HepG2 (cell line): ENCODE results near the gene FREM3. TPM values are rescaled to one million over a fixed set of nuclear protein-coding genes. Genes with fewer than 3 reads are reported as not detected.

ENCODE experiments used
- ATAC-seq: fragments of 200-7000 bp; cut with Tn5 transposase; 3 replicates; pipeline ENCODE4 v1.9.1; 2020; ENCODE audit warnings: mild to moderate bottlenecking, moderate library complexity
- BruUV-seq: library from RNA; stranded (reverse); fragments of 400-500 nt; replicated peaks from 2 replicates; lab custom pipeline; 2021; lab: Mats Ljungman, UMichigan
- CTCF ChIA-PET: fragments of 300-600 bp; formaldehyde crosslinking; extraction: SDS; loops from one replicate; lab custom pipeline; 2021; ENCODE audit warnings: low total read pairs, inconsistent platforms, low intra/inter-chr PET ratio; lab: Yijun Ruan, JAX
- POLR2A ChIA-PET: fragments of 350-600 bp; sonication (Branson Sonifier 250); formaldehyde crosslinking; loops from one replicate; lab custom pipeline; 2020; ENCODE audit warnings: antibody characterized with exemption, inconsistent platforms; lab: Yijun Ruan, JAX
- DNase-seq: peaks from one replicate; pipeline ENCODE4 v3.0.0-alpha.2; 2015; ENCODE audit warnings: low spot score
- FAIRE-seq: peaks from 3 replicates; lab custom pipeline; 2011; peaks lifted over from hg19 to GRCh38; lab: Jason Lieb, UNC
- H2AFZ ChIP-seq: one replicate; pipeline ENCODE4 v1.6.1; 2011; ENCODE audit warnings: low read length, inconsistent platforms
- H3K27ac ChIP-seq: fragments of 300-600 bp; 3 replicates; pipeline ENCODE4 v1.8.0; 2011; ENCODE audit warnings: mixed run types, mild to moderate bottlenecking, mixed read lengths, low read length, inconsistent platforms; ENCODE audit not compliant: insufficient read depth; ENCODE audit errors: extremely low read length
- H3K27me3 ChIP-seq, 2 experiments: fragments of 200-600 bp in 1 of 2; 2 replicates in 1 of 2; 3 replicates in 1 of 2; pipeline versions ENCODE4 v1.6.0 to v1.8.0; 2011; ENCODE audit warnings: low read length in 2 of 2, mild to moderate bottlenecking in 2 of 2, moderate library complexity in 2 of 2, inconsistent platforms in 1 of 2; ENCODE audit not compliant: insufficient read depth in 2 of 2, control insufficient read depth in 1 of 2
- H3K36me3 ChIP-seq, 2 experiments: fragments of 200-600 bp in 1 of 2; replicated peaks in 1 of 2; 2 replicates in 1 of 2; 3 replicates in 1 of 2; pipeline versions ENCODE4 v1.5.1 to v1.8.0; 2011; ENCODE audit warnings: low read length in 2 of 2, inconsistent platforms in 1 of 2; ENCODE audit not compliant: insufficient read depth in 2 of 2, control insufficient read depth in 1 of 2
- H3K4me1 ChIP-seq: 2 replicates; pipeline ENCODE4 v1.5.1; 2012; ENCODE audit warnings: low read length, inconsistent platforms; ENCODE audit not compliant: insufficient read depth
- H3K4me2 ChIP-seq: 2 replicates; pipeline ENCODE4 v1.6.0; 2011; ENCODE audit warnings: low read depth, low read length, inconsistent platforms
- H3K4me3 ChIP-seq, 3 experiments: fragments of 200-600 bp in 1 of 3; sonication (generic), shearing (Covaris generic) in 1 of 3; replicated peaks in 1 of 3; 2 replicates each; pipeline ENCODE4 v1.5.1; 2011 to 2016; ENCODE audit warnings: low read length in 3 of 3, inconsistent platforms in 2 of 3, low read depth in 2 of 3, mild to moderate bottlenecking in 2 of 3, control low read depth in 1 of 3, mixed read lengths in 1 of 3; ENCODE audit not compliant: insufficient read depth in 1 of 3
- H3K79me2 ChIP-seq: one replicate; pipeline ENCODE4 v1.6.1; 2011; ENCODE audit warnings: low read length, inconsistent platforms; ENCODE audit not compliant: insufficient read depth
- H3K9ac ChIP-seq: 2 replicates; pipeline ENCODE4 v1.6.0; 2011; ENCODE audit warnings: mild to moderate bottlenecking, low read depth, low read length, inconsistent platforms; ENCODE audit not compliant: insufficient read depth
- H3K9me3 ChIP-seq: 2 replicates; pipeline ENCODE4 v1.5.1; 2012; ENCODE audit warnings: mild to moderate bottlenecking, low read length
- H4K20me1 ChIP-seq: 2 replicates; pipeline ENCODE4 v1.6.0; 2011; ENCODE audit warnings: inconsistent platforms, mild to moderate bottlenecking, low read length, moderate library complexity; ENCODE audit not compliant: insufficient read depth
- ADNP ChIP-seq: sonication (generic); formaldehyde crosslinking; IDR thresholded peaks from 2 replicates; pipeline ENCODE4 v1.4.0; 2020; ENCODE audit warnings: missing genetic modification reagents
- CEBPG ChIP-seq: IDR thresholded peaks from 2 replicates; pipeline ENCODE4 v1.6.1; 2016
- CTCF ChIP-seq: sonication (generic); formaldehyde crosslinking; IDR thresholded peaks from 2 replicates; pipeline ENCODE4 v1.5.0; 2020; ENCODE audit warnings: mild to moderate bottlenecking, missing genetic modification reagents, moderate library complexity
- SIN3B ChIP-seq: fragments of 150-350 bp; IDR thresholded peaks from 2 replicates; pipeline ENCODE4 v1.6.1; 2014; ENCODE audit warnings: low read length
- STAG1 ChIP-seq: sonication (generic); formaldehyde crosslinking; IDR thresholded peaks from 2 replicates; pipeline ENCODE4 v1.4.0; 2020; ENCODE audit warnings: missing genetic modification reagents
- ZNF432 ChIP-seq: sonication (generic); formaldehyde crosslinking; IDR thresholded peaks from 2 replicates; pipeline ENCODE4 v1.5.0; 2020; ENCODE audit warnings: missing genetic modification reagents, mild to moderate bottlenecking, borderline replicate concordance
- ZNF775 ChIP-seq: sonication (generic); formaldehyde crosslinking; IDR thresholded peaks from 2 replicates; pipeline ENCODE4 v1.4.0; 2020; ENCODE audit warnings: missing genetic modification reagents, mild to moderate bottlenecking, moderate library complexity, borderline replicate concordance
- WGBS: methylation state at CpG from one replicate; pipeline ENCODE4 v1.1.6; 2017; ENCODE audit warnings: low lambda C conversion rate; 5-methylcytosine and 5-hydroxymethylcytosine counted together
- in situ Hi-C: cut with HindIII; loops from 2 replicates; pipeline ENCODE4 v1.10.0; 2017; ENCODE audit warnings: low pct_unique_long_range_greater_than_20kb; ENCODE audit not compliant: extremely low pct_ligation_motif_present
- intact Hi-C: fragments of 100-400 bp; cut with micrococcal nuclease; formaldehyde crosslinking; loops from one replicate; pipeline ENCODE4 v1.10.0; 2022; ENCODE audit not compliant: unreplicated experiment
- polyA plus RNA-seq, 8 experiments: library from polyadenylated mRNA; depleted of rRNA in 3 of 8; stranded (reverse) in 7 of 8; unstranded in 1 of 8; fragments of >200 nt; fragmentation: Illumina TruSeq in 4 of 8; extraction: Trizol in 4 of 8; gene quantifications; 2 replicates each; pipeline versions ENCODE4 v1.2.1 to v1.2.3, GENCODE V29; 2011 to 2016; ENCODE audit warnings: low read depth in 4 of 8, missing spikeins in 1 of 8, mixed read lengths in 1 of 8; ENCODE audit not compliant: insufficient read depth in 1 of 8
- total RNA-seq, 5 experiments: library from RNA; depleted of rRNA; stranded (reverse); fragments of >200 nt; fragmentation: Illumina TruSeq; extraction: Trizol; gene quantifications; 2 replicates each; pipeline ENCODE4 v1.2.3, GENCODE V29; 2016; ENCODE audit warnings: low read depth in 1 of 5
- TF ChIP-seq, protein P1 (sequence below): sonication (generic); formaldehyde crosslinking; IDR thresholded peaks from 2 replicates; pipeline ENCODE4 v1.8.0; 2022; ENCODE audit warnings: mild to moderate bottlenecking, missing genetic modification reagents, borderline replicate concordance

Gene FREM3
- total and polyA plus RNA-seq, 2 of the 13 experiments (the other 11 are each of a cell fraction or from before 2014, with no cell fraction given): not detected

DNA sequence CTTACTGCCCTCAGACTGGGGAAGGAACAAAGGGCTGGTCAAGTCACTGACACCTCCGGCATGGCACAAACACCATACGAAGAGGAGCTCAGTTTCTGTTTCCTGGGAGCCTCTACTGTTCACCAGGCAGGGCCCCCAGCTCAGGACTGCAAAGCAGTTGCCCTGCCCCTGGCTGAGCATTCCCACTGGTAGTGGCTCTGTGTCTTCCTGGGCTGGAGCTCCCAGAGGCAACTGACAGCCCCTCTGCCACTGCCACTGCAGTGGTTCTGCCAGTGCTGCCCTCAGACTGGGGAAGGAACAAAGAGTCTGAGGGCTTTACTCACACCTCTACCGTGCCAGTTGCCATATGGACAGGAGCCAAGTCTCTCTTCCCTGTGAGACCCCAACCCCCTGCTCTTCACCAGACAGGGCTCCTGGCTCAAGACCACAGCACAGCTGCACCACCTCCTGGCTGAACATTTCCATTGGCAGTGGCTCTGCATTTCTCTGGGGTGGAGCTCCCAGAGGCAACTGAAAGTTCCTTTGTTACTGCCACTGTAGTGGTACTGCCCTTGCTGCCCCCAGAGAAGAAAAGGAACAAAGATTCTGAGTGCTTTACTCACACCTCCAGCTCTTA lies 119.0 kb downstream of the FREM3 start:
- no peak for TF ChIP-seq SIN3B
- no peak for TF ChIP-seq ZNF775 (CRISPR knock-in tag)
- no peak for TF ChIP-seq ADNP (CRISPR knock-in tag)
- TF ChIP-seq ZNF432 (CRISPR knock-in tag): no peak
- peak; percentile 43 for TF ChIP-seq STAG1 (CRISPR knock-in tag)
- TF ChIP-seq, protein P1, sequence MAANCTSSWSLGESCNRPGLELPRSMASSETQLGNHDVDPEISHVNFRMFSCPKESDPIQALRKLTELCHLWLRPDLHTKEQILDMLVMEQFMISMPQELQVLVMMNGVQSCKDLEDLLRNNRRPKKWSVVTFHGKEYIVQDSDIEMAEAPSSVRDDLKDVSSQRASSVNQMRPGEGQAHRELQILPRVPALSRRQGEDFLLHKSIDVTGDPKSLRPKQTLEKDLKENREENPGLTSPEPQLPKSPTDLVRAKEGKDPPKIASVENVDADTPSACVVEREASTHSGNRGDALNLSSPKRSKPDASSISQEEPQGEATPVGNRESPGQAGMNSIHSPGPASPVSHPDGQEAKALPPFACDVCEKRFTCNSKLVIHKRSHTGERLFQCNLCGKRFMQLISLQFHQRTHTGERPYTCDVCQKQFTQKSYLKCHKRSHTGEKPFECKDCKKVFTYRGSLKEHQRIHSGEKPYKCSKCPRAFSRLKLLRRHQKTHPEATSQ (CRISPR knock-in tag): no peak
- TF ChIP-seq CTCF: peak; percentile 41
- no peak for TF ChIP-seq CEBPG (CRISPR knock-in tag)
- TF ChIP-seq, all 625 proteins: peak for 2
- H4K20me1 ChIP-seq: no peaks in the 10 kb centered on the region
- no peak overlapping the region for H3K9ac ChIP-seq
- no peaks in the 10 kb centered on the region for H3K27me3 ChIP-seq
- intact Hi-C loops: no loop called here
- no peaks in the 10 kb centered on the region for H3K79me2 ChIP-seq
- no peaks in the 10 kb centered on the region for H3K4me1 ChIP-seq
- ChIA-PET CTCF (no interaction called here), POLR2A (no interaction called here)
- H2AFZ ChIP-seq: no peak overlapping the region
- H3K4me3 ChIP-seq: no peak overlapping the region
- in situ Hi-C loops: no loop called here
- H3K36me3 ChIP-seq: no peaks in the 10 kb centered on the region
- 25% methylated on average over 1 of the region's 3 CpGs for WGBS
- DNase-seq (no peak), ATAC-seq (peak; percentile 77), FAIRE-seq (no peak)
- no TSS peak for BruUV-seq
- H3K9me3 ChIP-seq: peaks cover 4% of the 10 kb centered on the region; the same call in 1 of the 2 replicates
- H3K4me2 ChIP-seq: no peak overlapping the region
- H3K27ac ChIP-seq: no peak overlapping the region
